Stimulated activated CD4-positive, alpha-beta T cell treated with anti-CD3 and anti-CD28 coated beads, TNF-alpha, amount 100 ng/mL, for 48 hours (primary cell): ENCODE results near the gene MYLK3.

Source experiments
- DNase-seq, 3 donors: peaks; one replicate each; pipeline ENCODE4 v3.0.0-alpha.2; 2020; ENCODE audit warnings: low read depth in 3 of 3

Gene MYLK3

DNA sequence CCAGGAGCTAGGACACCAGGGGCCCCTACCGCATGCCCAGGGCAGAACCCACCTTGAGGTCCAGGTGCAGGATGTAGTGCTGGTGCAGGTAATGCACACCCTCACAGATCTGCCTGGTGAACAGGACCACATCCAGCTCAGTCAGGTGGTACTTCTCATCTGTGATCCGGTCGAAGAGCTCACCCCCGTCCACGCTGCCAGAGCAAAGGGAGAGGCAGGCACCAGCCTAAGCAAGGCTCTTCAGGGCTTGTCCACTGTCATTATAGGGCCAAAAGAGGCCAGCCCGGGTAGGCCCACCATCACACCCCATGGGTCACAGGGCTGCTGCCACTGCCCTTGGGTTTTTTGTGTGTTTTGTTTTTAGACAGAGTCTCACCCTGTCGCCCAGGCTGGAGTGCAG lies 21.0 kb downstream of the MYLK3 start:
- DNase-seq, result no peak

DNA sequence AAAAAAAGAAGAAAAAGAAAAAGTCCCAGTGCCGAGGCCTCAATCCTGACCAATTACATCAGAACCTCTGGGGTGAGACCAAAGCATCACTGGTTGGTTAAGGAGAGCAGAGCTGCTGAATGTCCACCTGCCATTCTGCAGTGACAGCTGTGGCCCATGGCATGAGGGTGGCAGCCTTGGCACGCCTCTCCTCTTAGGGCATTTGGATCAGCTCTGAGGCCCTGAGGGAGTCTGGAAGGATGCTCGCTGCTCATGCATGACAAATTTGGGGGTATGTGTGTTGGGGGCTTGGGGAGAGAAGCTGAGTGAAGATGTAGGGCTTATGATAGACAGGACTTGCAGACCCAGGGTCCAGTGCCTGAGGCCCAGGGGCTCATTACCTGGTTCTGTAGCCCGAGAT lies 26.3 kb downstream of the MYLK3 start:
- no peak for DNase-seq

DNA sequence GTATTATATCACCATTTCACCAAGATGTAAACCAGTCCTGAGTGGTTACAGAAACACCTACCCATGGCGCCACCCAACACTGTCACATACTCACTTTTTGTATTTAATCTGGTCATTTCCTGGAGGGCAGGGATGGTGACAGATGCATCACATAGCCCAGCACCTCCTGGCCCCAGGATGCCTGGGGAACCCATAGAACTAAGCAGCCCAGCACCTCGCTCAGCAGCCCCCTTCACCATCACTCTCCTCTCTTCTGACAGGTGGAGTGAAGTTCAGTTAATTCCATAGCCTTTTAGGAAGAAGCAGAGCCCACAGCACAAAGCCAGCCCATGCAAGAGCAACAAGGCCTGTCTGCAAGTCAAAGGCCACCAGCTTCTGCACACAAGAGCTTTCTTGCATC lies 27.5 kb downstream of the MYLK3 start:
- DNase-seq, result no peak

DNA sequence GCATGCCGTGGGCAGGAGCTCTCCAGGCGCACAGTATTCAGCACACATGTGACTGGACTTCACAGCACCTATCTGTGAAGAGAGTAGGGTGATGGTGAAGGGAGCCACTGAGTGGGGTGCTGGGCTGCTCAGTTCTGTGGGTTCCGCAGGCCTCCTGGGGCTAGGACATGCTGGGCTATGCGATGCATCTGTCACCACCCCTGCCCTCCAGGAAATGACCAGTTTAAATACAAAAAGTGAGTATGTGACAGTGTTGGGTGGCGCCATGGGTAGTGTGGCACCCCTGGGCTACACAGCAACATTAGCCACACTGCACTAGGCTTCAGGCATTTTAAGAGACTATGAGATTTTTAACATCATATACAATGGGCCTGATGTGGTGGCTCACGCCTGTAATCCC lies 28.6 kb downstream of the MYLK3 start:
- no peak for DNase-seq

DNA sequence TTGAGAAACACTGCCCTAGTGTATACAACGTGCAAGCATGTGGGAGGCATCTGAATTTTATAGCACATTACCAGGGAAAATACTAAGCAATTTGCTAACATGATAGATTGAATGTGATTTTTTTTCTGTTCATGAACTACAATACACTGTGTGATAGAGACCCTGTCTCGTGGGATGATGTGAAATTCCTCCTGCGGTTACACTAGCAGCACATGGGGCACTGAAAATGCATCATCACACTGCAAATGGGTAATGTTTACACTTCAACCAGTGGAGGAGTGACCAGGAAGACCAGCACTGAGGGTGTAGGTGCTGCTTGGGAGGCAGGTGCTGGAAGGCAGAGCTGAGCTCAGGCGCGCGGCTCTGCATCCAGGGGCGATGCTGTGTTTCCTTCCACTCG lies 29.9 kb downstream of the MYLK3 start:
- no peak for DNase-seq

DNA sequence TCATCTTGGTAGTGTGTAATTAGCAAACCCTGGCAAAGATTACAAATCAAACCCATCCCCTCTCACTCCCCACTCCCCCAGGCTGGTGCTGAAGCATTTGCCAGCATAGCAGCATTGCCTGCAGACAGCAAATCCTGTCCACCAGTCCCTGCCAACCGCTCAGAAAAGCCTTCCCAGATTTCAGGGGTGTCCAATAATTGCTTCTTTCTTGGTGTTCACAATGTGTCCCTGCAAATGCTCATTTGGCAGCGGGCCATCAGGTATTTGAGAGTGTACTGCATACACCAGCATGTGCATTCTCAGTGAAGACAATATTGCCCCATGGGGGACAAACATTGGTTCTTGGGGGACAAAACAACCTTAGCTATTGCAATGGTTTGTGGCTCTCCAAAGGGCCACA lies 30.5 kb downstream of the MYLK3 start:
- DNase-seq, result no peak

DNA sequence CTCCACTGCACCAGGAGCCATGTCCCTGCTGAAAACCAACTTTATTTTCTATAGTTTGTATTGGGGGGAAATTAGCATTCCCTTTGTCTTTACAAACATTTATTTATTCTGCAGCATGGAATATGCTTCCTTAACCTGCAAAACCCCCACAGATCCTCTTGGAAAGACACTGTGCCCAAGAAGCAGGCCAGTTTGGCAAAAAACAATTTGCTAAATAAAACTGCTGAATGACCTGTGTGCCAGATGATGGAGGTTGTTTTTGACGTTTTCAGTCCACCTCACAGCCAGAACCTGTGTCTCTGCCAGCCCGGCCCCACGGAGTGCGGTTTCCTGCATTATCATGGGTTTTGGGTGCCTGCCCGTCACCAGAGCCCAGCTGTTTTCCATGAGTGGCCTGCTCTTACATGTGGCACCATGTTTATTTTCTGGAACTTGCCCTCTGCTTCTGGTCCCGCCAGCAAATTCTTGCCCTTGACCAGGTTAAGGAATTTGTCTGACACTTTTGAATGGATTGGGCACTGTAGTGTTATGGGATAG lies 32.3 kb downstream of the MYLK3 start:
- DNase-seq, result no peak

DNA sequence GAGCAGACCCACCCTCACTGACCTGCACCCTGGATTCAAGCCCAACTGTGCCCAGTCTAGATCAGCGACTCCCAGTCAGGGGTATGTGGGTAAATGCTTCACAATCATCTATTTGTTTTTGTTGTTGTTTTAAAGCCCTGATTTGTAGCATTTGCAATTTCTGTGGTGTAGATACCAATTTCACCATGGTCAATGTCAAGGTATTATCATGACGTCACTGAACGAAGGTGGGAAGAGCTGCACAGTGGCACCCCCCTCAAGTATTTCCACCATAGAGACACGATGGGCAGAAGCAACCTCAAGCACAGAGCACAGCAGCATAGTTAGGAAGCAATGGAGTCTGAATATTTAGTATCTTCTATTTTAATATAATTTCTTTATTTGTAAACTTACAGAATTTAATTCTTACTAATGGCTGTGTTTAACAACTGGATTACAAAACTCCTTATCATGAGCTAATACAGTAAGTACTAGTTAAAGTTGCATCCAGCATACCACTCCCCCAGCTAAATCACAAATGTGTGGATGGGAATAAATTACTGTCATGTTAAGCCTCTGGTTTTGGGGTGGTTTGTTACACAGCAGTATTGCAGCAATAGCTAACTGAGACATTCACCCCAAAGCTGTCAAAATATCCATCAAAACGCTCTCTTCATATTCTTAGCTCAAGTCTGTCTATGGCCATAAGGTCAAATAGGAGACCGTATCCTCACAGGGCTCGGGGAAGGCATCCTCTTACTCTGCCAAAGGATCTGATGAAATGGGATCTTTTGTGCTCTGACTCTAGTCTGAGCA lies 33.1 kb downstream of the MYLK3 start:
- DNase-seq, result no peak

DNA sequence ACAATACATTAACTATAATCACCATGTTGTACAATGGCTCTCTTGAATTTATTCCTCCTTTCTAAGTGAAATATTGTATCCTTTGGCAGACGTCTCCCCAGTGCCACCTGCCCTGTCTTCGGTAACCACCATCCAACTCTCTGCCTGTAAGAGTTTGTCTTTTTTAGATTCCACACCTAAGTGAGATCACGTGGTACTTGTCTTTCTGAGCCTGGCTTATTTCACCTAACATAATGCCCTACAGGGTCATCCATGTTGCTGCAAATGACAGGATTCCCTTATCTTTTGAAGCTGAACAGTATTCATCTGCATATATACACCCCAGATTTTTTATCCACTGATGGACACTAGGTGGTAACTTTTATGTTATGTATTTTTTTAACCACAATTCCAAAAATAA lies 34.5 kb downstream of the MYLK3 start:
- DNase-seq, result no peak

DNA sequence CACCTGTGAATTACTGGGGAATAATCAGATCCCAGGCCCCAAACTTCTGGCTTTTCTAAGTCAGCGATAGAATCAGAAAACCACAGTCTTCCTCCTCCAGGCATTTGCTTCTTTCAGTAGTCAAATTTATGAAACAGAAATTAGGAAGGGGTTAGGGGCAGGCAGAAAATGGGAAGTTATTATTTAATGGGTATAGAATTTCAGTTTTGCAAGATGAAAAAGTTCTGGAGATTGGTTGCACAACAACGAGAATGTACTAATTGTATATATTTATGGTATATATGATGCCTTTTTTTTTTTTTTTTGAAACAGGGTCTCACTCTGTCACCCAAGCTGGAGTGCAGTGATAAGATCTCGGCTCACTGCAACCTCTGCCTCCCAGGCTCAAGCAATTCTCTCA lies 35.2 kb downstream of the MYLK3 start:
- DNase-seq, result no peak

DNA sequence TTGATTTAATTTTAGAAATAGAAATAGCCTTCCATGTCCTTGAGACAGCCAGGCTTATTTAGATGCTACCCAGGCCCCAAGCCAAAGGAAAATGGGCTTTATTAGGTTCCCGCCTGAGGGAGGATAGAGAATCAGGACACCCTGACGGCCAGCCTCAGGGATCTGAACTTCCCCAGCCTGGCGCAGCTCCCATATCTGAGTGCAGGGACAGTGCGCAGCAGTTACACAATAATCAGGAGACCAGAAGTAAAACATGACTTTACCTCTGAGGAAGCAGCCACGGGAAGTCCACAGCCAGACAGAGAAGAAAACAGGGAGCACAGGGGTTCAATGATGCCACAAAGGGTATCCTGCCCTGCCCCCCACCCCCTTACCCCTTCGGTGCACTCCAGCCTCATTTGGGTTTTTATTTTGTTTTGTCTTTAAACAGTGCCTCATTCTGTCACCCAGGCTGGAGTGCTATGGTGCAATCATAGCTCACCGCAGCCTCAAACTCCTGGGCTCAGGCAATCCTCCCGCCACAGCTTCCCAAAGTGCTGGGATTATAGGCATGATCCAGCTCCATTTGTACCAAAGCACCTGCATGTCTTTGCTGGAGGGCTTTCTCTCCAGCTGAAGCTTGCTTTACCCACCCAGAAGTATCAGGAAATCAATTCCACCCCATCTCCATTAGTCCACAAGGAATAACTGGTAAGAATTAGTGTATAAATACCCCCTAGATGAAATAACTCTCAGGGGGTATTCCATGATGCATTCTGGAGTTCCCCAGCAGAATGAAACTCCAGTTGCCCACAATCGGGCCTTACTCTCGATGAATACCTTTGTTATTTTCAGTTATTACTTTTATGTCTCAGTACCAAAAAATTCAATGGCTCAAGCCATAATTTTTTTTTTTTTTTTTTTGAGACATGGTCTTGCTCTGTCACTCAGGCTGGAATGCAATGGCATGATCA lies 36.8 kb downstream of the MYLK3 start:
- no peak for DNase-seq

DNA sequence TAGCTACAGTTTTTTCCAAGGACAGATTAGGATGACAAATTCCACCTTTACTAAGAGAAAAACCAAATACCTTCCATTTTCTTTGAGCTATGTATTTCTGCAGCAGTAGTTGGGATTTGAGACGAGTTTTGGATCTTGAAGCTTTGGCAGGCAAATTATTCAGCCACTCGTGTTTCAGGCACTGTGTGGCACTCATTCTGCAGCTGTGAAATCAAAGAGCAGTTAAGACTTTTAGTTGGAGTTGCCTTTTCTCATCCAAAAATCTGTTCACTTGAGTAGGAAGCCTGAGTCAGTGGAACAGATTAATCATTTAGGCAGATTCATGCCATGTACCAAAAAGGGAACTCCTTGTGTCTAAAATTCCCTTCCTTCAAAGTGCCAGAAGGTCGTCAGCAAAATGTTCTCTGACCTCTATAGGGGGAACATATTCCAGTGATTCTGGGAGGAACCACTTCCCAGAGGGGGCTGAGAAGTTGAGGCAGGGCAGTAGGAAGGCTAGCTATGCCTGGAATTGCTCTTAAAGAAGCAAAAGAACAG lies 38.6 kb downstream of the MYLK3 start:
- no peak for DNase-seq

DNA sequence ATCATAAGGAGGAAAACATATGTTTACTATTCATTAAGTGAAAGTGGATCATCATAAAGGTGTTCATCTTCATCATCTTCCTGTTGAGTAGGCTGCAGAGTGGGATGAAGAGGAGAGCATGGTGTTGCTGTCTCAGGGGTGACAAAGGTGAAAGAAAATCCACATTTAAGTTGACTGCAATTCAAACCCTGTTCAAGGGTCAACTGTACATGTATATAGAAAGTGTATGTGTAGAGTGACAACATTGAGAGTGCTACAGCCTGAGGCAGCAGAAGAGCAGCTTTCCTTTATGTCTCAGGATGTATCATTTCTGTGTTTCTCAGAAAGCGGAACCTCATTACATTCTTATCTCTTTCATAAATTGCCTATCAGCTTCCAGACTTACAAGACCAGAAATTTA lies 41.5 kb downstream of the MYLK3 start:
- no peak for DNase-seq

DNA sequence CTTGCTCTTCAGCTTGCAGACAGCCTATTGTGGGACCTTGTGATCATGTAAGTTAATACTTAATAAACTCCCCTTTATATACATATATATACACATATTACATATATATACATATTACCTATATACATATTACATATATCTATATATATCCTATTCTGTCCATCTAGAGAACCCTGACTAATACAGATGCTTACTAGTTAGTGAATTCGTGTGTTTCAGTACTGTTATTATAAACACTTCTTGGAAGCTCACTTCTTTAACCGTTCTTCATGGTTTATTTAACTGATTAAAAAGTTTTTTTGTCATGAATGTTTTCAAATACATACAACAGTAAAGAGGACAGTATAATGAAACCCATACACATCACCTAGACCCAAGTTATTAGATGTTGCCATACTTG lies 46.1 kb downstream of the MYLK3 start:
- no peak for DNase-seq

DNA sequence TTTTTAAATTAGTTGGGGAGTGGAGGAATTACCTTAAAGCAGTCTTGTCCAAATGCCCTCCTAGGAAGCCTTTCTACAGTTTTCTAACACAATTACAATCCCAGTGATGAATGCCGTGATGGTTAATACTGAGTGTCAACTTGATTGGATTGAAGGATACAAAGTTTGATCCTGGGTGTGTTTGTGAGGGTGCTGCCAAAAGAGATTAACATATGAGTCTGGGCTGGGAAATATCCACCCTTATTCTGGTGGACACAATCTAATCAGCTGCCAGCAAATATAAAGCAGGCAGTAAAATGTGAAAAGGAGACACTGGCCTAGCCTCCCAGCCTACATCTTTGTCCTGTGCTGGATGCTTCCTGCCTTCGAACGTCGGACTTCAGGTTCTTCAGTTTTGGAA lies 46.5 kb downstream of the MYLK3 start:
- DNase-seq, result no peak

DNA sequence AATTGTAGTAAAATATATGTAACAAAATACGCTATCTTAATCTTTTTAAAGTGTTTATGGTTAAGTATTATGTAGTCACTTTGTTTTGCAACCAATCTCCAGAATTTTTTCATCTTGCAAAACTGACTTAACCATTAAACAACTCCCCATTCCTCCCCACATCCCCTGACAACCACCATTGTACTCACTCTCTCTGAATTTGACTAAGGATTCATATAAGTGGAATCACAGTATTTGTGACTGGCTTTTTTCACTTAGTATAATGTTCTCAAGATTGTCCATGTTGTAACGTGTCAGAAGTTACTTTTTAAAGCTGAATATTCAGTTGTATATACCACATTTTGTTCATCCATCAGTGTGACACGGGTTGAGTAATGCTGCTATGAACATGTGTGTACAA lies 48.1 kb downstream of the MYLK3 start:
- no peak for DNase-seq

DNA sequence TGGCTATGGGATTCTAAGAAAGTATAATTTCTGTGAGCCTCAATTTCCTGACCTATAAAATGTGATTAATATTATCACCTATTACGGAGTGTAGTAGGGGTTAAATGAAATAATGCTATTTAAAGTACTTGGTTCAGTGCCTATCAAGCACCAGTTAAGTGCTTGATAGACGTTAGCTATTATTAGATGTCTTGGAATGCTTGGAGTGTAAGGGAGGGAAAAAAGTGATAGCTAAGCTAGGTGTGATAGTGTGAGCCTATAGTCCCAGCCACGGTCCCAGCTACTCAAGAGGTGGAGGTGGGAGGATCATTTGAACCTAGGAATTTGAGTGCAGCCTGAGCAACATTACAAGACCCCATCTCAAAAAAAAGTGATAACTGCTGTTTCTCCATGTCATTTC lies 51.2 kb downstream of the MYLK3 start:
- DNase-seq, result no peak

DNA sequence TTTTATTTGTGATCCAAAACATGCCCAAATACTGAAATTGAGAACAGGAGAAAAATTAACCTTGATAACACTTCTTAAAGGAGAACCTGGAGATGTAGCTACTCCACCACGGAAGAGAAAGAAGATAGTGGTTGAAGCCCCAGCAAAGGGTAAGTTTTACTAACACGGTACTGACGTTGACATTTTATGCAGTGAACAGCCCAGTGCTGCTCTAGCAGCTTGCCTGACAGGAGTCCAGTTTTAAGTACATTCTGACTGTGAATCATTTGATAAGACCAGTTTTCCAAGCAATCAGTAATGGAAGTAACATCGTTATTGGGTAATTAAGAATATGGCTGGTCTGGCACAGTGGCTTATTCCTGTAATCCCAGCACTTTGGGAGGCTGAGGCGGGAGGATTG lies 52.2 kb downstream of the MYLK3 start:
- no peak for DNase-seq

DNA sequence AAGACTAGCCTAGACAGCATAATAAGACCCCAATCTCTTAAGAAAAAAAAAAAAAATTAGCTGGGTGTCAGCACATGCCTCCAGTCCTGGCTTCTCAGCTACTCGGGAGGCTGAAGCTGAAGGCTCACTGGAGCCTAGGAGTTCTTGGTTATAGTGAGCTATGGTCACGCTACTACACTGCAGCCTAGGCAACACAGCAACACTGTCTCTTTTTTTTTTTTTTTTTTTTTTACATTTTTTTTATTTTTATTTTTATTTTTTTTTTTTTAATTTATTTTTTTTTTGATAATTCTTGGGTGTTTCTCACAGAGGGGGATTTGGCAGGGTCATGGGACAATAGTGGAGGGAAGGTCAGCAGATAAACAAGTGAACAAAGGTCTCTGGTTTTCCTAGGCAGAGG lies 54.5 kb downstream of the MYLK3 start:
- no peak for DNase-seq

DNA sequence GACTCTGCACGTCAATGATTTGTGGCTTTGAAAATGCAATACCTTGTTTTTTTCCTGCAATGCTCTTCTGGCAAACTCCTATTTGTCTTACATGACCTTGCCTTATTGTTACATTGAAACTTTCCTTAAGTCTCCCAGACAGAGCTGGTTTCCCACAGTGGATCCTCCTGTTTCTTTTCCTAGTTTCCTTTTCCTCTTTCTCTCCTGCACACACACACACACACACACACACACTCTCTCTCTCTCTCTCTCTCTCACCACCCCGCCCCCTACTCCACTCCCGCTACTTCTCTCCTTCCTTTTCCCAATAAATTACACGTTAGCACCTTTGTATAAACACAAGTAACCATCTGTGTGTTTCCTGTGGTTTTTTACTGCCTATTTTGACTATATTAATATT lies 56.4 kb downstream of the MYLK3 start:
- DNase-seq, result no peak

DNA sequence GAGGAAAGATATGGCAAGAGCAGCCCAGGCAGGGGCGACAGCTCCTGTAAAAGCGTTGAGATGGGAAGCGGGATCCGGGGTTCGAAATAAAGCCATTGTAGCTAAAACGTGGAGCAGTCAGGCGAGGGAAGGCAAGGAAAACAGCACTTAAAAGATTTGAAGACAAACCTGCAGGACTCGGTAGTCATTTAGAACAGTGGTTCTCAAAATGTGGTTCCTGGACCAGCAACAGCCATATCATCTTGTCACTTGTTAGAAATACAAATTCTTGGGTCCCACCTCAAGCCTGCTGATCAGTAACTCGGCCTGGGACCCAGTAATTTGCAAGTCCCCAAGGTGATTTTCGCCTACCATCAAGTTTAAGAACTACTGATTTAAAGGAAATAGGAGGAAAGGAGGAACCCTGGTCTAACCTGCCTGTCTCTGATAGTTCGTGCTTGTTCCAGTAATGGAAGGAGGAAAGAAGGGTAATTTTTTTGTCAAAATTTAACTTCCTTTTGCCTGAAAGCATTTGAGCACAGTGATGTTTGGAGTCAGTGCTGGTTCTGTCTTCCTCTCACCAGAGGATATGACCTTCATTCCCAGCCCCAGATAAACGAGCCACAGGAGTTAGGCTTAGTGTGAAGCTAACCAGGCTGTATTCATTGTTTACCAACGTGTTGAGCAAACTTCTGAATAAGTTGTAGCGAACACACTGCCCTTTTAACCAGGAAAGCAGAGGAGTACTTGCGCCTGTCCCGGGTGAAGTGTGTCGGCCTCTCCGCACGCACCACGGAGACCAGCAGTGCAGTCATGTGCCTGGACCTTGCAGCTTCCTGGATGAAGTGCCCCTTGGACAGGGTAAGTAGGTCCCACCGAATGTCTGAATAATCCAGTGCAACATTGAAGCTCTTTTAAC lies 57.6 kb downstream of the MYLK3 start:
- DNase-seq, result no peak
